MG63 (cell line): ENCODE data around the gene CREB3L4. TPM values are rescaled to one million over a fixed set of nuclear protein-coding genes. Genes with fewer than 3 reads are reported as not detected.
A peak's percentile ranks its signal among the peaks of the same experiment; 100 is the strongest.
"Not testable (repeated sequence)": the region's sequence is repeated elsewhere in the genome, so short reads cannot be mapped to it uniquely, and the experiment has no call there.

Source experiments
- DNase-seq: peaks from one replicate; pipeline ENCODE4 v3.0.0-alpha.2; 2020
- H3K27me3 ChIP-seq: fragments of 250-450 bp; sonication (Bioruptor Pico); 2 replicates; pipeline ENCODE4 v1.5.1; 2020; ENCODE audit warnings: mild to moderate bottlenecking, moderate library complexity
- H3K36me3 ChIP-seq: fragments of 250-450 bp; sonication (Bioruptor Pico); 2 replicates; pipeline ENCODE4 v1.5.1; 2020; ENCODE audit warnings: mild to moderate bottlenecking, moderate library complexity
- H3K4me3 ChIP-seq: fragments of 250-450 bp; sonication (Bioruptor Pico); 2 replicates; pipeline ENCODE4 v1.5.1; 2020; ENCODE audit warnings: mild to moderate bottlenecking, moderate library complexity
- H3K9me3 ChIP-seq: fragments of 250-450 bp; sonication (Bioruptor Pico); 2 replicates; pipeline ENCODE4 v1.5.1; 2020; ENCODE audit warnings: mild to moderate bottlenecking, moderate library complexity
- total RNA-seq: library from RNA; depleted of rRNA; stranded (reverse); fragments of >200 nt; shearing (Covaris generic); gene quantifications from 2 replicates; pipeline ENCODE4 v1.2.3, GENCODE V29; 2014; ENCODE audit warnings: low replicate concordance; rRNA removed

CREB3L4 gene
- total RNA-seq, 1 experiment from 2014 or later, result 12.8 TPM

GRCh38 chr1:153991151-153991630 is 23.5 kb downstream of the CREB3L4 start:
- DNase-seq, result no peak
- Histone ChIP-seq H3K4me3 (peak overlapping the region; percentile 96), H3K36me3 (peaks cover 51% of the 10 kb centered on the region), H3K27me3 (no peaks in the 10 kb centered on the region), H3K9me3 (no peaks in the 10 kb centered on the region)

GRCh38 chr1:153991806-153992205 is 24.1 kb downstream of the CREB3L4 start:
- Histone ChIP-seq H3K9me3 (no peaks in the 10 kb centered on the region), H3K27me3 (no peaks in the 10 kb centered on the region), H3K36me3 (peaks cover 51% of the 10 kb centered on the region), H3K4me3 (peak overlapping the region; percentile 96)
- DNase-seq, result no peak

GRCh38 chr1:153995202-153995601 is 27.5 kb downstream of the CREB3L4 start:
- no peak for DNase-seq
- H3K27me3 ChIP-seq, result no peaks in the 10 kb centered on the region
- H3K4me3 ChIP-seq, result no peak overlapping the region
- H3K36me3 ChIP-seq, result peaks cover 51% of the 10 kb centered on the region
- no peaks in the 10 kb centered on the region for H3K9me3 ChIP-seq

GRCh38 chr1:153995640-153996039 is 27.9 kb downstream of the CREB3L4 start:
- H3K27me3 ChIP-seq, result no peaks in the 10 kb centered on the region
- no peak overlapping the region for H3K4me3 ChIP-seq
- no peak for DNase-seq
- H3K9me3 ChIP-seq, result no peaks in the 10 kb centered on the region
- peaks cover 50% of the 10 kb centered on the region for H3K36me3 ChIP-seq

DNA sequence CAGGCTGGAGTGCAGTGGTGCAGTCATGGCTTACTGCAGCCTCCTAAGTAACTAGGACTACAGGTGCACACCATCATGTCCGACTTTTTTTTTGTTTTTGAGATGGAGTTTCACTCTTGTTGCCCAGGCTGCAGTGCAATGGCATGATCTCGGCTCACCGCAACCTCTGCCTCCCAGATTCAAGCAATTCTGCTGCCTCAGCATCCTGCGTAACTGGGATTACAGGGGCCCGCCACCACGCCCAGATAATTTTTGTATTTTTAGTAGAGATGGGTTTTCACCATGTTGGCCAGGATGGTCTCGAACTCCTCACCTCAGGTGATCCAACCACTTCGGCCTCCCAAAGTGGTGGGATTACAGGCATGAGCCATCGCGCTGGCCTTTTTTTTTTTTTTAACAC is 29.2 kb downstream of the CREB3L4 start:
- DNase-seq, H3K9me3 ChIP-seq, H3K27me3 ChIP-seq, H3K4me3 ChIP-seq: not testable (repeated sequence)
- peaks cover 38% of the 10 kb centered on the region for H3K36me3 ChIP-seq

GRCh38 chr1:154000420-154000819 is 32.7 kb downstream of the CREB3L4 start:
- Histone ChIP-seq H3K4me3 (no peak overlapping the region), H3K9me3 (no peaks in the 10 kb centered on the region), H3K27me3 (no peaks in the 10 kb centered on the region), H3K36me3 (peaks cover 3% of the 10 kb centered on the region; the same call in 1 of the 2 replicates)
- no peak for DNase-seq

DNA sequence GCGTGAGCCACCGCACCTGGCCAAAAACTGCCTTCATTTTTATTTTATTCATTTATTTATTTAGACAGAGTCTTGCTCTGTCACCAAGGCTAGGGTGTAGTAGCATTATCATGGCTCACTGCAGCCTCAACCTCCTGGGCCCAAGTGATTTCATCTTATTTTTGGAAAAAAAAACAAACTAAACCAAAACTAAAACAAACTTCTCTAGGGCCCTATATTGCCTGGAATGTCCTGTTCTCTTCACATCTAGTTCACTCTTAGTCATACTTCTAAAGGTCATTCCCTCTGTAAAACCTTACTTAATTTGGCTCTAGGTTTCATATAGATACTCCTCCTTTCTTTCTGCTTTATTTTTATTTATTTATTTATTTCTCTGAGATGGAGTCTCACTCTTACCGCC is 38.4 kb downstream of the CREB3L4 start:
- Histone ChIP-seq H3K27me3 (no peaks in the 10 kb centered on the region), H3K9me3 (no peaks in the 10 kb centered on the region), H3K36me3 (no peaks in the 10 kb centered on the region), H3K4me3 (no peak overlapping the region)
- DNase-seq, result no peak

- H3K27me3 ChIP-seq, result no peaks in the 10 kb centered on the region
- DNase-seq, result no peak
- no peaks in the 10 kb centered on the region for H3K36me3 ChIP-seq
- H3K4me3 ChIP-seq, result no peak overlapping the region
- no peaks in the 10 kb centered on the region for H3K9me3 ChIP-seq
Measured at GRCh38 chr1:154012129-154012528, 44.4 kb downstream of the CREB3L4 start.

- H3K27me3 ChIP-seq, DNase-seq, H3K36me3 ChIP-seq, H3K4me3 ChIP-seq, H3K9me3 ChIP-seq: not testable (repeated sequence)
Measured at GRCh38 chr1:154012543-154012942, 44.8 kb downstream of the CREB3L4 start.

- peak; percentile 75 for DNase-seq
Measured at GRCh38 chr1:154014154-154014907, 46.6 kb downstream of the CREB3L4 start.

GRCh38 chr1:154019269-154019668 is 51.6 kb downstream of the CREB3L4 start:
- no peak for DNase-seq
- Histone ChIP-seq H3K4me3 (no peak overlapping the region), H3K27me3 (no peaks in the 10 kb centered on the region), H3K9me3 (no peaks in the 10 kb centered on the region), H3K36me3 (no peaks in the 10 kb centered on the region)

More at GRCh38 chr1:154014154-154014907, 46.6 kb downstream of the CREB3L4 start:
- Histone ChIP-seq H3K36me3 (no peaks in the 10 kb centered on the region), H3K9me3 (no peaks in the 10 kb centered on the region), H3K4me3 (no peak overlapping the region), H3K27me3 (no peaks in the 10 kb centered on the region)

DNA sequence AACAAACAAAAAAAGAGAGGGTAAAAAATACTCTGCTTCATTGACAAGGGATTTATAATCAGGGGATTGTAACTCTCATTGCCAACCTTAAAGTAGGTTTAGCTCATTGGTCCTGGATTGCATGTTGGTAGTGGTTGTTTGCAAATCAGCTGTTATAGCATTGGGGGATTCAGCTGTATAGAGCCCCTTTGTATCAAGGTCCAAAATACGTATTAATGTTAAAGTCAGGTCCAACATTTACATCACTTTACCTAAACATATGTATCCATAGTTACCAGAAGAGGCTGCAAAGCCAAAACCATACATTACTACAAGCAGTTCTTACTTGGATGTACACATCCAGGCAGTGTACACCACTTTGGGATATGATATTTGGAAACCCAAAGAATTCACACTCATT is 52.2 kb downstream of the CREB3L4 start:
- no peaks in the 10 kb centered on the region for H3K9me3 ChIP-seq
- H3K36me3 ChIP-seq, result no peaks in the 10 kb centered on the region
- H3K27me3 ChIP-seq, result no peaks in the 10 kb centered on the region
- H3K4me3 ChIP-seq, result no peak overlapping the region
- DNase-seq, result no peak

Other genes starting within 250 kb of the CREB3L4 start
- 22.4 and 29.4 TPM in 2 replicates for gene INTS3, start 239.9 kb upstream of the CREB3L4 start, total RNA-seq
- gene SLC27A3, start 192.5 kb upstream of the CREB3L4 start, total RNA-seq, result 1.3 and 3.3 TPM in 2 replicates
- gene GATAD2B, start 44.9 kb upstream of the CREB3L4 start, total RNA-seq, result 5.9 and 7.4 TPM in 2 replicates
- 7.7 and 9.3 TPM in 2 replicates for gene DENND4B, start 21.2 kb upstream of the CREB3L4 start, total RNA-seq
- gene CRTC2, start 9.3 kb upstream of the CREB3L4 start, total RNA-seq, result 0.96 and 3.6 TPM in 2 replicates
- 154 and 223 TPM in 2 replicates for gene SLC39A1, start 4.4 kb upstream of the CREB3L4 start, total RNA-seq
- 250 and 354 TPM in 2 replicates for gene JTB, start 9.8 kb downstream of the CREB3L4 start, total RNA-seq
- 11.3 and 13.3 TPM in 2 replicates for gene RAB13, start 18.4 kb downstream of the CREB3L4 start, total RNA-seq
- gene RPS27, start 22.9 kb downstream of the CREB3L4 start, total RNA-seq, result 1,401 and 2,666 TPM in 2 replicates
- gene NUP210L, start 187.2 kb downstream of the CREB3L4 start, total RNA-seq, result not detected in 2 replicates
- 991 and 1,067 TPM in 2 replicates for gene TPM3, start 224.2 kb downstream of the CREB3L4 start, total RNA-seq
- not detected in 2 replicates for gene CFAP141, start 238.4 kb downstream of the CREB3L4 start, total RNA-seq